GM21529 (cell line): Measurements from ENCODE around the gene PRKN.

Experiments used
- ATAC-seq: cut with Tn5 transposase; IDR thresholded peaks from one replicate; pipeline ENCODE4 v1.9.1; 2021; ENCODE audit not compliant: unreplicated experiment

The PRKN gene

GRCh38 chr6:161686655-161687054 is 1040.9 kb downstream of the PRKN start:
- no peak for ATAC-seq

GRCh38 chr6:161684731-161685475 is 1042.7 kb downstream of the PRKN start:
- ATAC-seq = no peak

- ATAC-seq = no peak
Measured at GRCh38 chr6:161683400-161683799, 1044.2 kb downstream of the PRKN start.

DNA sequence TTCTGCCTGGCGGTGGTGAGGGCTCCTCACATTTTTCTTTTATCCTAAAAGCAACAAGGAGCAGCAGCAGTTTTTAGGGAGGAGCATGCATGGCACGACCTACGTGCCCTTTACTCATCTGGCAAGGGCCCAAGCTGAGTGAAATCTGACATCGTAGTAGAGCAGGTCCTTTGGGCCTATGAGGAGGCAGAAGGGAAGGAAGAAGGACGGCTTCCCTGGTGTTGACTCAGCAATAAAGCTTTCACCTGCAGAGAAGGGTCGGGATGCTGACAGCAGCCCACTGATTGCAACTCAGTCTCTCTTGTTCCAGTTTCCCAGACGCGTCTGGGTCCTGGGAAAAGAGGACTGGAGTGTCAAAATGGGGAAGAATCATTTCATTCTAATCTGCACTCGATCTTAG is 1044.6 kb downstream of the PRKN start:
- ATAC-seq = no peak

- ATAC-seq = no peak
Measured at GRCh38 chr6:161679980-161680538, 1047.5 kb downstream of the PRKN start.

- ATAC-seq = no peak
Measured at GRCh38 chr6:161677188-161677587, 1050.4 kb downstream of the PRKN start.

DNA sequence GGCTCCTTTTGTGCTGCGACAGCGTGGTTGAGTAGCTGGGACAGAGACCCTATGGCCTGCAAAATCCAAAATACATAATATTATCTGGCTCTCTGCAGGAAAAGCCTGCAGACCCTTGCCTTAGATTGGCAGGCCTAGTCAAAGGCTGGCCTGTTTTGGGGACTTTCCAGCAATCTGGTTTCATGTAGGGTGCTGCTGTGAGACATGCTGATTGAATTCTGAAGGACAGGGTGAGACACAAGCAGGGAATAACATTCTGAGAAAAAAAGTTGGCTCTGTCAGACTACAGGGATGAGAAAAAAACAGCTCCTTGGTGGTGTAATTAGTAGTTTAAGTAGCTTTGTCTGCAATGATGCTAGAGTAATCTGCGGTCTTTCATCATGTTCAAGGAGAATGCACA is 1051.0 kb downstream of the PRKN start:
- ATAC-seq = no peak

DNA sequence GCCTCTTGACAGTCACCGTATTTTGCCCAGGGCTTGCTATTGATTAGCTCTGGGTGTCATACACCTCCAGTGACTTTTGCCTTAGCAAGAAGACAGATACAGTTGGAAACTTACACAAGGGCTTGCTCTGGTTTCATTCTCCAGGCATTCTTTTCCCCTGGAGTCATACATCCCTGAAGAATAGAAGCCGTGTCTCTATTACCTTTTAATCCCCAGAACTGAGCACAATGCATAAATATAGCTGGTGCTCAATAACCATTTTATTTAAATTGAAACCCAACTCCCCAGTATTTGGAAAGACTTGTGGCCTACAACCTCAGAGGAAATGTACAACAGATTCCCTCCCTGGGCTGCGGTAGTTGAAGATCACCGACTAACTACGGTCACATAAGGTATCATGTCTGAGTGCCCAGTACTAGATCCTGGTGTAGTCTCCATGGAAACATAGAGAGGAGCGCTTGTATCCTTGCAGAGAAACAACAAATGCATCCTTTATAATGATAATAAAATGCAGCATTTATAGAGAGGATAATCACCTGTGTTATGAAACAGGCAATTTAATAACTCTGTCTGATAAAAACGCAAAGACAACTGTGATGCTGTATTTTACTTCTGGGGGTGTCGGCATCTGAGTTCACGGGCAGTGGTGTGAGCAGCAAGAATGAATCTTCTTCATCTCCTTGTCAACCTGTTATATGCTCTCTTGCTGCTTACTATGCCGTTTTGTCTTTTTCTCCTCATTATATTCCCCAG is 1052.5 kb downstream of the PRKN start:
- ATAC-seq = no peak

DNA sequence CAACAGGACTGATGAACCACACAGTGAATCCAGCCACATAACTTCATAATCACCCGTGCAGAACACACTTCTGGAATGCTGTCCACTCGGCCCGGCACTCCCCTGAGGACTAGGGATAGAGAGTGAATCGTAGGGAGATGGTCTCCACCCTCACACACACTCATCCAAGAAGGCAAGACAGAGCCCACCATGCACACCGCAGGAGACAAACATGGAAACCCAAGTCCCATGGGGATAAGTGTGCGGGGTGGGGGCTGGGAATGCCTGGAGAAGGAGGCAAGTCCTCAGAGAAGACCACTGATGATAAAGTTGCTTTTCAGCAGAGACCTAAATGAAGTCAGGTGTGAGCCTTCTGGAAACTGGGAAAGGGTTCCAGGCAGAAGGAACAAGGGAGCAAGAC is 1054.5 kb downstream of the PRKN start:
- no peak for ATAC-seq

DNA sequence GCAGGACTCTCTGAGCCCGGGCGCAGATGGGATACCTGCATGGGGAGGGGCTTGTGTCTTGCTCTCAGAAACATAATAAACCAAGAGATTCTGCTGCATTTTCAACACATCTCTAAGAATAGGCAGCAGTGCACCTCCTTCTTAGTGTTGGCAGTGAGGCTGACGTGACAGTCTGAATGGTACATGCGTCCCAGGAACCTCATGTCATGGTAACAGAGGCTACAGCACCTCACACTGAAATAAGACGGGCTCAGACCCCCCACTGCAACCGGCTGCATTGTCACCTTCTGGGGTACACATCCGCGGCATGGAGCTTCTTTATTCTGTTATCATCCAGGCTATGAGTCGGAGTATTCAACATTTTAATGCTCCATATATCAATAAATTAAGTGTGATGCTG is 1056.4 kb downstream of the PRKN start:
- no peak for ATAC-seq

DNA sequence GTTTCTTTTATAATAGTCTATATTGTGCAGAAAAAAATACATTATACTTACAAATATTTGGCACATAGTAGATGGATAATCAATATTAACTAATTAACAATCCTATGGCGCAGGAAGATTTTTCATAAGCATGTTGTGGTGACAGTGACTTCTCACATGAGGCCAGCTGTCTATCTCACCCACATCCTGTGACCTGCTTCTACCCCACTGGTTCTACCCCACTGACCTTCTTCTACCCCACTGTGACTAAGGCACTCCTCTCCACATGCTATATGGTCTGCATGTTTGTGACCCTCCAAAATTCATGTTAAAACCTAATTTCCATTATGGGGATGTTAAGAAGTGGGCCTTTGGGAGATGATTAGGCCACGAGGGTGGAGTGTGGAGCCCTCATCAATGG is 1058.9 kb downstream of the PRKN start:
- ATAC-seq = no peak

- no peak for ATAC-seq
Measured at GRCh38 chr6:161667957-161668356, 1059.6 kb downstream of the PRKN start.

GRCh38 chr6:161663682-161664081 is 1063.9 kb downstream of the PRKN start:
- ATAC-seq = no peak

GRCh38 chr6:161660666-161661571 is 1066.6 kb downstream of the PRKN start:
- no peak for ATAC-seq

GRCh38 chr6:161658211-161658610 is 1069.4 kb downstream of the PRKN start:
- ATAC-seq = no peak

- no peak for ATAC-seq
Measured at GRCh38 chr6:161654209-161654608, 1073.4 kb downstream of the PRKN start.

DNA sequence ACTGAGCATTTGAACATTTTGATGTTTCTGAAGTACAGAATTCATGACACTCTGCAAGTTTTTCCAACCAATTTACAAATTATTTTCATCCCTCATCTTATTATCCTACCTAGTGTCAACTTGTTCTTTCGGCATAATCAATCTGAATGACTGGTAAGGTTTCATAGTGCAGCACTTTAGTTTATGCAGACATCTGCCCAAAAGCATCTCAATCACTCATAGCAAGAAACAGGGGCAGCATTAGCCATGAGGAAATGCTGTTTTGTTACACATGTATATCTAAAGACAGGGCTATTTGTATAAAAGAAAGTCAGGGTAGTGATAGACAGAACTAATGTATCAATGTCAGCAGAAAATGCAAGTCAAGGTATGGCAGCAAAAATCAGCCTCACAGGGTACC is 1075.6 kb downstream of the PRKN start:
- ATAC-seq = no peak

- ATAC-seq = no peak
Measured at GRCh38 chr6:161649841-161650240, 1077.7 kb downstream of the PRKN start.

- ATAC-seq = no peak
Measured at GRCh38 chr6:161649068-161649467, 1078.5 kb downstream of the PRKN start.

GRCh38 chr6:161647234-161647633 is 1080.3 kb downstream of the PRKN start:
- ATAC-seq = no peak

GRCh38 chr6:161644521-161644920 is 1083.0 kb downstream of the PRKN start:
- ATAC-seq = no peak
